KMS-11 (cell line): Measurements from ENCODE around the gene SDHB.

Experiments used
- H2AFZ ChIP-seq: fragments of 200-600 bp; sonication (generic); 2 replicates; pipeline ENCODE4 v1.6.1; 2016; ENCODE audit warnings: antibody characterized with exemption, mixed run types, low read depth
- H3K27ac ChIP-seq: fragments of 200-600 bp; sonication (generic); 2 replicates; pipeline ENCODE4 v1.6.1; 2016; ENCODE audit warnings: mild to moderate bottlenecking, mixed run types
- H3K27me3 ChIP-seq: fragments of 200-600 bp; sonication (generic); 2 replicates; pipeline ENCODE4 v1.6.1; 2017; ENCODE audit warnings: mild to moderate bottlenecking, low read depth, mixed run types, moderate library complexity; ENCODE audit not compliant: insufficient read depth
- H3K36me3 ChIP-seq: fragments of 200-600 bp; sonication (generic); 2 replicates; pipeline ENCODE4 v1.6.1; 2017; ENCODE audit warnings: mild to moderate bottlenecking, mixed run types; ENCODE audit not compliant: insufficient read depth
- H3K4me1 ChIP-seq: fragments of 200-600 bp; sonication (generic); 2 replicates; pipeline ENCODE4 v1.6.1; 2016; ENCODE audit warnings: mild to moderate bottlenecking, low read depth, mixed run types; ENCODE audit not compliant: poor library complexity, severe bottlenecking
- H3K4me2 ChIP-seq: fragments of 200-600 bp; sonication (generic); 2 replicates; pipeline ENCODE4 v1.7.0; 2016; ENCODE audit warnings: mild to moderate bottlenecking, mixed run types
- H3K4me3 ChIP-seq: fragments of 200-600 bp; sonication (generic); IDR thresholded peaks from 2 replicates; pipeline ENCODE4 v1.6.1; 2017; ENCODE audit warnings: low read depth, low read length, mixed read lengths; ENCODE audit not compliant: insufficient read depth
- H3K79me2 ChIP-seq: fragments of 200-600 bp; sonication (generic); 2 replicates; pipeline ENCODE4 v1.6.1; 2016; ENCODE audit warnings: low read depth, mixed run types; ENCODE audit not compliant: insufficient read depth
- H3K9ac ChIP-seq: fragments of 200-600 bp; sonication (generic); 2 replicates; pipeline ENCODE4 v1.6.1; 2016; ENCODE audit warnings: mild to moderate bottlenecking, mixed run types
- H4K20me1 ChIP-seq: fragments of 200-600 bp; sonication (generic); 2 replicates; pipeline ENCODE4 v1.6.1; 2016; ENCODE audit warnings: mild to moderate bottlenecking, mixed run types; ENCODE audit not compliant: insufficient read depth
- TF ChIP-seq, protein P1 (sequence below): fragments of 200-600 bp; sonication (generic); conservative IDR thresholded peaks from 2 replicates; pipeline ENCODE4 v1.6.1; 2017; ENCODE audit warnings: low read depth, mild to moderate bottlenecking, antibody characterized with exemption, low read length, moderate library complexity, mixed read lengths

Gene SDHB

GRCh38 chr1:17014671-17015567 lies 38.9 kb downstream of the SDHB start:
- TF ChIP-seq, protein P1, sequence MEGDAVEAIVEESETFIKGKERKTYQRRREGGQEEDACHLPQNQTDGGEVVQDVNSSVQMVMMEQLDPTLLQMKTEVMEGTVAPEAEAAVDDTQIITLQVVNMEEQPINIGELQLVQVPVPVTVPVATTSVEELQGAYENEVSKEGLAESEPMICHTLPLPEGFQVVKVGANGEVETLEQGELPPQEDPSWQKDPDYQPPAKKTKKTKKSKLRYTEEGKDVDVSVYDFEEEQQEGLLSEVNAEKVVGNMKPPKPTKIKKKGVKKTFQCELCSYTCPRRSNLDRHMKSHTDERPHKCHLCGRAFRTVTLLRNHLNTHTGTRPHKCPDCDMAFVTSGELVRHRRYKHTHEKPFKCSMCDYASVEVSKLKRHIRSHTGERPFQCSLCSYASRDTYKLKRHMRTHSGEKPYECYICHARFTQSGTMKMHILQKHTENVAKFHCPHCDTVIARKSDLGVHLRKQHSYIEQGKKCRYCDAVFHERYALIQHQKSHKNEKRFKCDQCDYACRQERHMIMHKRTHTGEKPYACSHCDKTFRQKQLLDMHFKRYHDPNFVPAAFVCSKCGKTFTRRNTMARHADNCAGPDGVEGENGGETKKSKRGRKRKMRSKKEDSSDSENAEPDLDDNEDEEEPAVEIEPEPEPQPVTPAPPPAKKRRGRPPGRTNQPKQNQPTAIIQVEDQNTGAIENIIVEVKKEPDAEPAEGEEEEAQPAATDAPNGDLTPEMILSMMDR: no peak
- H3K9ac ChIP-seq: no peak overlapping the region
- peaks cover 65% of the 10 kb centered on the region for H3K4me1 ChIP-seq

GRCh38 chr1:17013491-17014320 lies 40.1 kb downstream of the SDHB start:
- Histone ChIP-seq H3K36me3 (no peaks in the 10 kb centered on the region), H3K9ac (no peak overlapping the region), H2AFZ (0 out of 2 replicates have a peak overlapping the region, but pooled peaks have one; percentile 25), H3K4me3 (no peak overlapping the region), H3K27me3 (peaks cover 7% of the 10 kb centered on the region; the same call in 1 of the 2 replicates), H3K4me2 (peak overlapping the region; percentile 61), H3K79me2 (no peaks in the 10 kb centered on the region), H3K4me1 (peaks cover 64% of the 10 kb centered on the region), H3K27ac (no peak overlapping the region), H4K20me1 (no peaks in the 10 kb centered on the region)
- TF ChIP-seq, protein P1: no peak

More at GRCh38 chr1:17014671-17015567, 38.9 kb downstream of the SDHB start:
- peak overlapping the region; percentile 61; the same call in 1 of the 2 replicates for H3K4me2 ChIP-seq
- H3K4me3 ChIP-seq: no peak overlapping the region
- peaks cover 7% of the 10 kb centered on the region; the same call in 1 of the 2 replicates for H3K27me3 ChIP-seq
- H3K36me3 ChIP-seq: no peaks in the 10 kb centered on the region
- H2AFZ ChIP-seq: no peak overlapping the region
- H3K27ac ChIP-seq: no peak overlapping the region
- no peaks in the 10 kb centered on the region for H3K79me2 ChIP-seq
- H4K20me1 ChIP-seq: peaks cover 6% of the 10 kb centered on the region; the same call in 1 of the 2 replicates

DNA sequence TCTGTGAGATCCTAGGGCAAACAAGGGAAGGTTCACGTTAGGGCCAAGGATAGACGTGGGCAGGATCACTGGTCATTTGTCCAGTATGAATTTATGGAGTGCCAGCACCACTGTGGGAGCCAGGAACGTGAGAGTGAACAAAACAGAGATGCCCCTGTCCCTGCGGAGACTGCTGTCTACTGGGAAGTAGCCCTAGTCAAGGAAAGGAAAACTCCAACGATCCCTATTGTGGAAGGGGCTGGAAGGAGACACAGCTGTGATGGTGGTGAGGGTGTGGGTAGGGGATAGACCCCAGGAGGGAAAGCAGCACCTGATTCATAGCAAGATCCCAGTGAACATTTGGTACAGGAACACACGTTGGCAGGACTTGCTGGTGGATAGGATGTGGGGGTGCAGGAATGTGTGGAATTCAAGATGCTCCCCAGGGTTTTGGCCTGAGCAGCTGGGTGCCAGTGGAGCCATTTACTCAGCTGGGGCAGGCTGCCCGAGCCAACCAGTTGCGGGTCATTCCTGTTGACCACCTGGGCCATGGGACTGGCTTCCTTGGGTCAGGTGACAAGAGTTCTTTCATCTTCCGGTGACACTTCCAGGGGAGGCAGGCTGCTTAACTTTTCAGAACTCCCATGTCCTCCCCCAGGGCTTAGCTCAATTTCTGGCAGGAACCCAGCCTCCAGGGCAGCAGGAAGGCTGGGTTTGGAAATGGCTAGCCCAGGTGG lies 40.9 kb downstream of the SDHB start:
- H3K4me1 ChIP-seq: peaks cover 56% of the 10 kb centered on the region
- peaks cover 7% of the 10 kb centered on the region; the same call in 1 of the 2 replicates for H3K27me3 ChIP-seq
- peak overlapping the region; percentile 61; the same call in 1 of the 2 replicates for H3K4me2 ChIP-seq
- H3K36me3 ChIP-seq: no peaks in the 10 kb centered on the region
- no peak overlapping the region for H3K27ac ChIP-seq
- H4K20me1 ChIP-seq: no peaks in the 10 kb centered on the region
- H2AFZ ChIP-seq: no peak overlapping the region
- H3K9ac ChIP-seq: no peak overlapping the region
- no peak overlapping the region for H3K4me3 ChIP-seq
- H3K79me2 ChIP-seq: no peaks in the 10 kb centered on the region
- TF ChIP-seq, protein P1: no peak
